ENCODE results near the gene SYNJ2. TPM values are rescaled to one million over a fixed set of nuclear protein-coding genes. Genes with fewer than 3 reads are reported as not detected.
A peak's percentile ranks its signal among the peaks of the same experiment; 100 is the strongest.

SYNJ2 gene
- total RNA-seq, 4 donors from 2014 or later: 6.6 to 15.6 (median 9.8) TPM

GRCh38 chr6:158083455-158084325 is 102.0 kb downstream of the SYNJ2 start:
- no peak for DNase-seq
- WGBS, 2 donors: 82 to 89% methylated on average over 9 to 17 of the region's 23 CpGs
- Histone ChIP-seq H3K27ac (no peak overlapping the region), H3K36me3 (peaks cover 0 to 91% (median 5%) of the 10 kb centered on the region in 3 donors), H3K4me3 (no peak overlapping the region), H3K27me3 (no peaks in the 10 kb centered on the region), H3K9me3 (no peaks in the 10 kb centered on the region), H3K4me1 (peaks cover 0 to 3% (median 0%) of the 10 kb centered on the region in 3 donors)
- TF ChIP-seq POLR2A (IDR thresholded peaks at IDR 0.05) (no peak), CTCF (IDR thresholded peaks at IDR 0.05) (no peak)
- intact Hi-C loops (cut with DNase I): no loop called here

DNA sequence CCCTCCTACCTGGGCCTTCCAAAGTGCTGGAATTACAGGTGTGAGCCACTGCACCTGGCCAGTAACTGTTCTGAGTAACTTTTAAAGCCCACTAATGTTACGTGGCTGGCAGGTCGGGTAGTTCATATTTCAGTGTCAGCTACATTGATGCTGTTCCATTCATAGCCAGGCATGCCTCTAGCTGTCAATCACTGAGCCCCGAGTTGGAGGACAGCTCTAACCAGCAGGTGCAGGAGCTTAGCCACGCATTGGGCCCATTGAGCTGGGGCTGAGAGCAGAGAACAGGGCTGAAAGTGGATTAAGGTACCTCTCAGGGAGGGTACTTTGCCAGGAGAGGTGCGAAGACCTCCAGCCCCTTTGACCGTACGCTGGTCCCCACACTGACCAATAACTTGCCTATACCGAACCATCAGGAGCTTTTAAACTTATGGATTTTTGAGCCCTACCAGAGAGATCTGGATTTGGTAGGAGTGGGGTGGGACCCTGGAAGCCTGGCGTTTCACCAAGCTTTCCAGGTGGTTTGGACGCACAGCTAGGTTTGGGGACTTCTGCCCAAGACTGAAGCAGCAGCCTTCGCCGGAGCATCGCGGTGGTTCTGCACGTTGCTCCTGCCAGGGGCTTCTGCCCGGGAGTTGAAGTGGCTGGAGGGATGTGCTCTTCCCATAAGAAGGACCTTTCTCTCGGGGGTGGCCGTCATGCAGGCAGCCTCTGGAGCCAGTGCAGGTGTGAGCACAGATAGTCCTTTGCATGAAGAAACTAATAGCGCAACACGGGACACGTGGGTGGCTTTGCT is 103.8 kb downstream of the SYNJ2 start:
- peaks cover 0 to 94% (median 5%) of the 10 kb centered on the region in 3 donors for H3K36me3 ChIP-seq
- no peaks in the 10 kb centered on the region for H3K27me3 ChIP-seq
- H3K4me3 ChIP-seq: no peak overlapping the region
- H3K4me1 ChIP-seq: peaks cover 0 to 3% (median 0%) of the 10 kb centered on the region in 3 donors
- no peaks in the 10 kb centered on the region for H3K9me3 ChIP-seq
- intact Hi-C loops (cut with DNase I): no loop called here
- DNase-seq: no peak
- WGBS, 2 donors: 83 to 93% methylated on average over 12 to 17 of the region's 21 CpGs
- H3K27ac ChIP-seq: no peak overlapping the region
- TF ChIP-seq POLR2A (IDR thresholded peaks at IDR 0.05) (no peak), CTCF (IDR thresholded peaks at IDR 0.05) (no peak)

DNA sequence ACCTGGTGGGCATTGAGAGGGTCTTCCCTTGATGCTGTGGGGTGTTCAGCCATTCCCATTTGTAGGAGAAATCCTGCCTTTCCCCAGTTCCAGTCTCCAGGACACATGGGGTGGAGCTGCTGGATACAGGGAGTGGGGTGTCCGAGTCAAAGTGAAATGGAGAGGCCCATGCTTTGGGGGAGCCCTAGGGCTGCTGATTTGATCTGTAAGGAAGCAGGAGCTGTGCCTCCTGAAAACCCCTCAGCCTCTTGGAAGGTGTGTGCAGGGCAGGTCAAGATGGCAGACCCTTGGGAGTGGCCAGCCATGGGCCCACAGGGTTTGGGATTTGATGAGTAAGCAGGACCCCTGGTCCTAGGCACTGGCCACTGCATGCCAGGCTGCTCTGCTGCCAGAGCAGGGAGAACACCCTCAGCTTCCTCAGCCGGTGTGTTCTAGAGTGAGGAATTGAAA is 104.4 kb downstream of the SYNJ2 start:
- Histone ChIP-seq H3K4me1 (peaks cover 0 to 3% (median 0%) of the 10 kb centered on the region in 3 donors), H3K27ac (no peak overlapping the region), H3K4me3 (no peak overlapping the region), H3K9me3 (no peaks in the 10 kb centered on the region), H3K27me3 (no peaks in the 10 kb centered on the region), H3K36me3 (peaks cover 0 to 94% (median 5%) of the 10 kb centered on the region in 3 donors)
- no peak for TF ChIP-seq CTCF (IDR thresholded peaks at IDR 0.05)
- no peak for TF ChIP-seq POLR2A (IDR thresholded peaks at IDR 0.05)
- WGBS, 2 donors: 70 to 89% methylated on average over 1 to 2 of the region's 2 CpGs
- intact Hi-C loops (cut with DNase I): no loop called here
- no peak for DNase-seq

DNA sequence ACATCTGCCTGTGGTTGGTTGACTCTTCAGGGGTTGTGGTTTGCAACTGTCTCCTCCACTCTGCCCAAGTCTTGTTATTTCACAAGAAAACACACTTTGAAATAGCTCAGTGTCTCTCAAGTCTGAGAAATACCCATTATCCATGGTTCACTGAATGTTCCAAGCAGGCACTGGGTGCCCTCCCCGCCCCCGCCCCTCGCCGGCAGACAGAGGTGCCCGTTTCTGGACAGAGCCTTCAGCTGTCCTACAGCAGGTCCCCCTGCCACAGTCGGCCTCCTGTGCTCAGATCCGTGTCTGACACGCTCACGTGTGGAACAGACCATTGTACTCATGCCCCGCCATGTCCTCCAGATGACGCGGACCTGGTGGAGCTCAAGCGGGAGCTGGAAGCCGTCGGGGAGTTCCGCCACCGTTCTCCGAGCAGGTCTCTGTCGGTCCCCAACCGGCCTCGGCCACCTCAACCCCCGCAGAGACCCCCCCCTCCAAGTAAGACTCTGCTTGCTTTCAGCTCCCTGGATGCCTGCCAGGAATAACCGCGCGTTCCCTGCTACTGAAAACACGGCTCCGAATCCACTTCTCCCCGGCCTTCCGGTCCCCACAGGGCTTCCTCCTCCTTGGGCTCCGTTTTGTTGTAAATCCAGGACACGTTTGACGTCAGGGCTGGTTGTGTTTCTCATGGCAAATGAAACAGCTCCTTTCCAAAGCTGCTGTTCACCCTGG is 105.0 kb downstream of the SYNJ2 start:
- peak overlapping the region in 2 of 4 donors; percentile 5 to 35 for H3K27ac ChIP-seq
- no peak for DNase-seq
- H3K36me3 ChIP-seq: peaks cover 0 to 94% (median 5%) of the 10 kb centered on the region in 3 donors
- H3K4me1 ChIP-seq: peaks cover 0 to 3% (median 0%) of the 10 kb centered on the region in 3 donors
- intact Hi-C loops (cut with DNase I): no loop called here
- 83 to 86% methylated on average over 20 to 21 of the region's 32 CpGs for WGBS, 2 donors
- H3K9me3 ChIP-seq: no peaks in the 10 kb centered on the region
- H3K4me3 ChIP-seq: no peak overlapping the region
- no peak for TF ChIP-seq POLR2A (IDR thresholded peaks at IDR 0.05)
- TF ChIP-seq CTCF (IDR thresholded peaks at IDR 0.05): no peak
- H3K27me3 ChIP-seq: no peaks in the 10 kb centered on the region
